Activated T-helper 9 cell treated with anti-CD3 and anti-CD28 coated beads, Interleukin-2, amount 50 U/mL, for 16 hours (primary cell): ENCODE measurements around the gene RNF222.
"Not testable (repeated sequence)": the region's sequence is repeated elsewhere in the genome, so short reads cannot be mapped to it uniquely, and the experiment has no call there.

Experiments used
- DNase-seq: peaks from one replicate; pipeline ENCODE4 v3.0.0-alpha.2; 2020; ENCODE audit warnings: low read depth

RNF222 gene

GRCh38 chr17:8378117-8378516, 19.5 kb downstream of the RNF222 start:
- not testable (repeated sequence) for DNase-seq

GRCh38 chr17:8377422-8377821, 20.2 kb downstream of the RNF222 start:
- DNase-seq, result no peak

GRCh38 chr17:8376271-8377067, 21.2 kb downstream of the RNF222 start, which contains the start of gene KRABD2:
KRABD2 (minus strand) TSS chr17:8376704.
- peak; percentile 83 for DNase-seq

- no peak for DNase-seq
These were observed 21.8 kb downstream of the RNF222 start for GRCh38 chr17:8375738-8376259.

GRCh38 chr17:8373856-8374255, 23.8 kb downstream of the RNF222 start:
- DNase-seq, result not testable (repeated sequence)

- no peak for DNase-seq
These were observed 25.2 kb downstream of the RNF222 start for GRCh38 chr17:8372422-8372821.

GRCh38 chr17:8371786-8372185, 25.8 kb downstream of the RNF222 start:
- no peak for DNase-seq

- DNase-seq, result no peak
These were observed 27.7 kb downstream of the RNF222 start for GRCh38 chr17:8369944-8370343.

GRCh38 chr17:8368193-8368592, 29.4 kb downstream of the RNF222 start:
- no peak for DNase-seq

GRCh38 chr17:8366231-8366630, 31.4 kb downstream of the RNF222 start:
- DNase-seq, result no peak

- no peak for DNase-seq
These were observed 32.5 kb downstream of the RNF222 start for GRCh38 chr17:8365143-8365542.

- DNase-seq, result no peak
These were observed 34.8 kb downstream of the RNF222 start for GRCh38 chr17:8362651-8363332.

- DNase-seq, result no peak
These were observed 36.9 kb downstream of the RNF222 start for GRCh38 chr17:8360751-8361150.

GRCh38 chr17:8360260-8360659, 37.4 kb downstream of the RNF222 start:
- DNase-seq, result no peak

- DNase-seq, result no peak
These were observed 37.9 kb downstream of the RNF222 start for GRCh38 chr17:8359769-8360168.

GRCh38 chr17:8357910-8358309, 39.7 kb downstream of the RNF222 start:
- DNase-seq, result no peak

- no peak for DNase-seq
These were observed 43.4 kb downstream of the RNF222 start for GRCh38 chr17:8354236-8354635.

- no peak for DNase-seq
These were observed 43.9 kb downstream of the RNF222 start for GRCh38 chr17:8353736-8354135.

GRCh38 chr17:8350339-8350738, 47.3 kb downstream of the RNF222 start:
- no peak for DNase-seq

GRCh38 chr17:8347001-8347400, 50.6 kb downstream of the RNF222 start:
- DNase-seq, result not testable (repeated sequence)

- no peak for DNase-seq
These were observed 51.5 kb downstream of the RNF222 start for GRCh38 chr17:8345951-8346665.

- DNase-seq, result no peak
These were observed 52.5 kb downstream of the RNF222 start for GRCh38 chr17:8345052-8345690.
